Panc1 (cell line): ENCODE data around the gene INPP5D. TPM values are rescaled to one million over a fixed set of nuclear protein-coding genes. Genes with fewer than 3 reads are reported as not detected.

Source experiments
- ATAC-seq: fragments of 200-7000 bp; cut with Tn5 transposase; 2 replicates; pipeline ENCODE4 v1.9.1; 2020; ENCODE audit warnings: mild to moderate bottlenecking, moderate library complexity
- BruUV-seq: library from RNA; stranded (reverse); fragments of 400-500 nt; replicated peaks from 2 replicates; lab custom pipeline; 2021; lab: Mats Ljungman, UMichigan
- CTCF ChIA-PET: fragments of 300-600 bp; sonication (Branson Sonifier 250); formaldehyde crosslinking; loops from one replicate; lab custom pipeline; 2022; ENCODE audit warnings: antibody characterized with exemption; lab: Charles Lee
- POLR2A ChIA-PET: fragments of 300-600 bp; sonication (Branson Sonifier 250); formaldehyde crosslinking; loops from one replicate; lab custom pipeline; 2022; ENCODE audit warnings: antibody characterized with exemption; lab: Charles Lee
- DNase-seq: peaks from one replicate; pipeline ENCODE4 v3.0.0-alpha.2; 2010; ENCODE audit warnings: low read depth, low spot score
- H3K27ac ChIP-seq: 2 replicates; pipeline ENCODE4 v1.5.1; 2011; ENCODE audit warnings: mild to moderate bottlenecking, low read length, inconsistent platforms
- H3K27me3 ChIP-seq: fragments of 200-500 bp; sonication (Bioruptor generic); 2 replicates; pipeline ENCODE4 v1.6.0; 2014; ENCODE audit warnings: low read length, inconsistent platforms; ENCODE audit not compliant: control insufficient read depth, insufficient read depth
- H3K36me3 ChIP-seq: fragments of 200-500 bp; sonication (Bioruptor generic); 2 replicates; pipeline ENCODE4 v1.5.1; 2014; ENCODE audit warnings: inconsistent platforms, mild to moderate bottlenecking, low read length, moderate library complexity; ENCODE audit not compliant: control insufficient read depth, insufficient read depth
- H3K4me1 ChIP-seq: 2 replicates; pipeline ENCODE4 v1.5.1; 2011; ENCODE audit warnings: inconsistent platforms, mild to moderate bottlenecking, low read length, moderate library complexity; ENCODE audit not compliant: control insufficient read depth, insufficient read depth
- H3K4me3 ChIP-seq, 2 experiments: 2 replicates each; pipeline ENCODE4 v1.5.1; 2011 to 2012; ENCODE audit warnings: low read depth in 2 of 2, low read length in 2 of 2, mild to moderate bottlenecking in 2 of 2, inconsistent platforms in 1 of 2, moderate library complexity in 1 of 2
- H3K9me3 ChIP-seq: fragments of 200-500 bp; sonication (Bioruptor generic); 2 replicates; pipeline ENCODE4 v1.5.1; 2014; ENCODE audit warnings: low read depth, mild to moderate bottlenecking, inconsistent platforms, low read length, moderate library complexity; ENCODE audit not compliant: control insufficient read depth, insufficient read depth
- CTCF ChIP-seq: fragments of 450-650 bp; IDR thresholded peaks from 2 replicates; pipeline ENCODE4 v1.5.1; 2017; ENCODE audit warnings: mild to moderate bottlenecking
- POLR2AphosphoS5 ChIP-seq: IDR thresholded peaks from 2 replicates; pipeline ENCODE4 v1.6.1; 2012; ENCODE audit warnings: mild to moderate bottlenecking, low read depth, low read length, moderate library complexity
- SIN3A ChIP-seq: IDR thresholded peaks from 2 replicates; pipeline ENCODE4 v1.6.1; 2012; ENCODE audit warnings: low read depth, mild to moderate bottlenecking, low read length, moderate library complexity, borderline replicate concordance; ENCODE audit not compliant: insufficient read depth
- TCF7L2 ChIP-seq: IDR thresholded peaks from 2 replicates; pipeline ENCODE4 v1.6.1; 2011; ENCODE audit warnings: mild to moderate bottlenecking, low read depth, low read length, inconsistent platforms
- in situ Hi-C: cut with HindIII; loops from 2 replicates; pipeline ENCODE4 v1.10.0; 2016; ENCODE audit warnings: low sequenced_read_pairs, low pct_unique_long_range_greater_than_20kb
- intact Hi-C: fragments of 100-400 bp; cut with micrococcal nuclease; formaldehyde crosslinking; loops from one replicate; pipeline ENCODE4 v1.10.0; 2022; ENCODE audit not compliant: unreplicated experiment
- total RNA-seq: library from RNA; stranded (reverse); gene quantifications from one replicate; pipeline ENCODE4 v1.2.1, GENCODE V29; 2021; ENCODE audit not compliant: unreplicated experiment
- TF ChIP-seq, protein P1 (sequence below), 2 experiments: IDR thresholded peaks; 2 replicates each; pipeline ENCODE4 v1.6.1; 2011 to 2012; ENCODE audit warnings: low read depth in 2 of 2, control low read depth in 1 of 2, low read length in 1 of 2, mild to moderate bottlenecking in 1 of 2, moderate library complexity in 1 of 2; ENCODE audit not compliant: insufficient read depth in 1 of 2

Gene INPP5D
- total RNA-seq, 1 experiment from 2014 or later = 0.39 TPM

GRCh38 chr2:233248999-233249398 is 188.9 kb downstream of the INPP5D start:
- ATAC-seq = no peak
- ChIA-PET CTCF (no interaction called here), POLR2A (no interaction called here)
- DNase-seq = no peak
- no peak overlapping the region for H3K27ac ChIP-seq
- peaks cover 10% of the 10 kb centered on the region; the same call in 1 of the 2 replicates for H3K9me3 ChIP-seq
- H3K27me3 ChIP-seq = no peaks in the 10 kb centered on the region
- no peaks in the 10 kb centered on the region; the same call in 1 of the 2 replicates for H3K36me3 ChIP-seq
- TF ChIP-seq CTCF = no peak
- H3K4me1 ChIP-seq = peaks cover 21% of the 10 kb centered on the region
- in situ Hi-C loops (no loop called here), intact Hi-C loops (no loop called here)
- no peak overlapping the region for H3K4me3 ChIP-seq
- no TSS peak for BruUV-seq

DNA sequence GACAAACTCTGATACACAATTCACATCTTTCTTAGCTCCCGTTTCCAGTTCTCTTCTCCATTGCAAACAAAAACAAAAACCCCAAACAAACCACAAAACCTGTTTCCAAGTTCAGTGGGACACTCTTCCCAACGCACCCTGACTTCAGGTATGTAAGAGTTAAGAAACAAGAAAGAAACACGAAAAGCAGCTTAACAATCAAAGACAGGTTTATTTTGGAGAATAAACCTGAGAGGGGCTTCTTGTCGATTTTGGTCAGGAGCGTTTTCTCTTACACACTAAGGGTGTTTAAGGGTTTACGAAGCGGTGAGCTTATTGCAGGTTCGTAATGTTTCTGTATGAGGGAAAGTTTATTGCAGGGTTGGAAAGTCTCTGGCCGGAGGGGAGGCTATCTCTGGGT is 190.4 kb downstream of the INPP5D start:
- TF ChIP-seq SIN3A (no peak), TCF7L2 (no peak), CTCF (no peak), POLR2AphosphoS5 (no peak)
- Histone ChIP-seq H3K4me3 (no peak overlapping the region), H3K27ac (peak overlapping the region; percentile 94), H3K36me3 (peaks cover 2% of the 10 kb centered on the region), H3K4me1 (peaks cover 31% of the 10 kb centered on the region), H3K9me3 (peaks cover 10% of the 10 kb centered on the region; the same call in 1 of the 2 replicates), H3K27me3 (no peaks in the 10 kb centered on the region)
- ChIA-PET CTCF (no interaction called here), POLR2A (interaction anchor here (0.6 kb wide), 1 partner anchor 949 kb away, joined by 5 read pairs; no protein-coding TSS in a partner anchor)
- ATAC-seq (no peak), DNase-seq (no peak)
- no TSS peak for BruUV-seq
- in situ Hi-C loops = no loop called here
- intact Hi-C loops = loop anchor here (5.0 kb wide), 1 partner anchor 268 kb away; no protein-coding TSS in a partner anchor

- Histone ChIP-seq H3K36me3 (peaks cover 5% of the 10 kb centered on the region), H3K4me3 (peak overlapping the region; percentile 55 to 98), H3K27ac (peak overlapping the region; percentile 94), H3K27me3 (no peaks in the 10 kb centered on the region), H3K9me3 (peaks cover 10% of the 10 kb centered on the region; the same call in 1 of the 2 replicates), H3K4me1 (peaks cover 32% of the 10 kb centered on the region)
- ChIA-PET POLR2A (interaction anchor here (0.6 kb wide), 1 partner anchor 950 kb away, joined by 5 read pairs; no protein-coding TSS in a partner anchor), CTCF (interaction anchor here (0.7 kb wide), 1 partner anchor 349 kb away, joined by 3 read pairs; no protein-coding TSS in a partner anchor)
- DNase-seq (no peak), ATAC-seq (peak; percentile 2)
- TF ChIP-seq SIN3A (no peak), TCF7L2 (no peak), CTCF (no peak), POLR2AphosphoS5 (no peak)
- TF ChIP-seq, protein P1, sequence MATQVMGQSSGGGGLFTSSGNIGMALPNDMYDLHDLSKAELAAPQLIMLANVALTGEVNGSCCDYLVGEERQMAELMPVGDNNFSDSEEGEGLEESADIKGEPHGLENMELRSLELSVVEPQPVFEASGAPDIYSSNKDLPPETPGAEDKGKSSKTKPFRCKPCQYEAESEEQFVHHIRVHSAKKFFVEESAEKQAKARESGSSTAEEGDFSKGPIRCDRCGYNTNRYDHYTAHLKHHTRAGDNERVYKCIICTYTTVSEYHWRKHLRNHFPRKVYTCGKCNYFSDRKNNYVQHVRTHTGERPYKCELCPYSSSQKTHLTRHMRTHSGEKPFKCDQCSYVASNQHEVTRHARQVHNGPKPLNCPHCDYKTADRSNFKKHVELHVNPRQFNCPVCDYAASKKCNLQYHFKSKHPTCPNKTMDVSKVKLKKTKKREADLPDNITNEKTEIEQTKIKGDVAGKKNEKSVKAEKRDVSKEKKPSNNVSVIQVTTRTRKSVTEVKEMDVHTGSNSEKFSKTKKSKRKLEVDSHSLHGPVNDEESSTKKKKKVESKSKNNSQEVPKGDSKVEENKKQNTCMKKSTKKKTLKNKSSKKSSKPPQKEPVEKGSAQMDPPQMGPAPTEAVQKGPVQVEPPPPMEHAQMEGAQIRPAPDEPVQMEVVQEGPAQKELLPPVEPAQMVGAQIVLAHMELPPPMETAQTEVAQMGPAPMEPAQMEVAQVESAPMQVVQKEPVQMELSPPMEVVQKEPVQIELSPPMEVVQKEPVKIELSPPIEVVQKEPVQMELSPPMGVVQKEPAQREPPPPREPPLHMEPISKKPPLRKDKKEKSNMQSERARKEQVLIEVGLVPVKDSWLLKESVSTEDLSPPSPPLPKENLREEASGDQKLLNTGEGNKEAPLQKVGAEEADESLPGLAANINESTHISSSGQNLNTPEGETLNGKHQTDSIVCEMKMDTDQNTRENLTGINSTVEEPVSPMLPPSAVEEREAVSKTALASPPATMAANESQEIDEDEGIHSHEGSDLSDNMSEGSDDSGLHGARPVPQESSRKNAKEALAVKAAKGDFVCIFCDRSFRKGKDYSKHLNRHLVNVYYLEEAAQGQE (IDR thresholded peaks at IDR 0.05; ENCODE audit: insufficient read depth in 1 of 2, low read depth in 2 of 2, low read length in 1 of 2) = no peak
- in situ Hi-C loops = no loop called here
- intact Hi-C loops = loop anchor here (5.0 kb wide), 1 partner anchor 269 kb away; no protein-coding TSS in a partner anchor
- no TSS peak for BruUV-seq
Observed at GRCh38 chr2:233250985-233251305, 190.8 kb downstream of the INPP5D start.
